ENCODE results near the gene TARDBP.
"Not testable (repeated sequence)": the region's sequence is repeated elsewhere in the genome, so short reads cannot be mapped to it uniquely, and the experiment has no call there.

Gene TARDBP

DNA sequence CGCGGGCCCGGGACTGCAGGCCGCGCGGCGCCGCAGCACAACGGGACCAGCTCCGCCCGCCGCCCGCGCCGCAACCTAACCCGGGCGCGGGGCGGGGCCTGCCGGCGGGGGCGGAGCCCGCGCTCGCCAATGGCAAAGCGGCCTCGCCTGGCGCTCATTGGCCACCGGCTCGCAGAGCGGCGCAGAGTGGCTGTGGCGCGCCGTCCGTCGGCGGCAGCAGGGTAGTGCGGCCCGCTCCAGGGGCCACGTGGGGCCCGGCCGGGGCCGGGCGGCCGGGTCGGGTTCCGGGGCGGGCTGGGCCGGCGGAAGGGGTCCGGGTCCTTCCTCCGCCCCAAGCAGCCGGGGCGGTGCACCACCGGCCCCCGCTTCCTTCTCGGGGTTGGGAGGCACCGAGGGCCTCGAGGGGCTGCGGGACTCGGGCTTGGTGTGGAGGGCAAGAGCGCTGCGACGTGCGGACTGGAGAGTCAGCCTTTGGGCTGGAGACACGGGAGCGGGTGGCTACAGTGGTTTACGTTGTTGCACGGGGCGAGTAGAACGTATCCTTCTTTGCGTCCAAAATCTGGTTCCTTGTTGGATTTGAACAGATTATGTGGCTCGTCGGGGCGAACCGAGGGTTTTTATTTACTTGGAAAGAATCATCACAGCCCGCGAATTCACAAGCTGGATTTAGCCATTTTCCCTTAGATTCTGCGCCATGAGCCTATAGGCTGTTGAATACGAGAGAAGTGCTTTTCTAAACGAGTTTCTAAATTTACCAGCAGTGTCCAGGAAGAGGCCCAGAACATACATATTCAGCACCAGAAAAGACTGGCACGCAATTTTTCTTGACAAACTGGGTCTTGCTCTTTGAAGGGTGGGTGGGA, 47.7 kb downstream of the TARDBP start, which contains the start of gene SRM:
Gene SRM (minus strand): TSS at position 51 of the 863 bp plus-strand sequence. CDS start 75 bp downstream, outside the sequence.
- DNase-seq (ENCODE audit: low read depth) = peak; percentile 90

- DNase-seq (ENCODE audit: low read depth) = no peak
These were observed 49.4 kb downstream of the TARDBP start for GRCh38 chr1:11061652-11062365.

DNA sequence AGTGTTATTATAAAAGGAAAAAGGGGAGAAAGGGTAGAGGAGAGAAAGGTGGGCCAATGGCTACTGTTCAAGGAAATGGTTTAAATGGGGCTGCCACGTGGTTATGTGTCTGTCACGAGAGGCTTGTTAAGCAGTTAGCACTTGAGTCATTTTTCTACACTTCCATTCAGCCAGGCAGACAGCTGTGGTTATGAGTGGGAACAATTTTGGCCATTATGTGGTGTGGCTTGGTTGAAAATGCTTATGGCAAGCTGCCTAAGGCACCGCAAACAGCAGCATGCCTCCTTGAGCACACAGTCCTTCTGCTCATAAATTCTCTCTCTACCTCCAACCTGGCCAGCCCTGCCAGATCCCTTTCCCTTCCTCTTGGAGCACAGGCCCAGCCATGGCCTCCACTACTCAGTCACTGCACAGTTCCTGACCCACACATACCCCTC, 50.5 kb downstream of the TARDBP start:
- DNase-seq (ENCODE audit: low read depth) = peak; percentile 28

DNA sequence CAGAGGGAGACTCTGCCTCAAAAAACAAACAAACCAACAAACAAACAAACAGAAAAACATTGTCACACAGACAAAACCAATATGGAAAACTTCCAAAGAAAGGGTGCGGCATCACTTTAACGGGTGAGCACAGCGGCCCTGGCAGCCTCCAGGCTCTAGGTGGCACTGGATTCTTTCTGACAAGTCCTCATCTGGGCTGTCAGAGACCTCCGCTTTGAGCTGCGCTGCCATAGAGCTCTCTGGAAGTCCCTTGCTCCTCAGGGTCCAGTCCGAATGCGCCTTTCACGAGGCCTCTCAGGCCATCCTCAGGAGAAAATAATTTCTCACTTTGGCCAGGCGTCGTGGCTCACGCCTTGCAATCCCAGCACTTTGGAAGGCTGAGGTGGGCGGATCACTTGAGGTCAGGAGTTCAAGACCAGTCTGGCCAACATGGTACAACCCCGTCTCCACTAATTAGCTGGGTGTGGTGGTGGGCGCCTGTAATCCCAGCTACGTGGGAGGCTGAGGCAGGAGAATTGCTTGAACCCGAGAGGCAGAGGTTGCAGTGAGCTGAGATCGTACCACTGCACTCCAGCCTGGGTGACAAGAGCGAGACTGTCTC, 51.6 kb downstream of the TARDBP start:
- DNase-seq (ENCODE audit: low read depth) = not testable (repeated sequence)

- no peak for DNase-seq (ENCODE audit: low read depth)
These were observed 52.5 kb downstream of the TARDBP start for GRCh38 chr1:11064942-11065341.

DNA sequence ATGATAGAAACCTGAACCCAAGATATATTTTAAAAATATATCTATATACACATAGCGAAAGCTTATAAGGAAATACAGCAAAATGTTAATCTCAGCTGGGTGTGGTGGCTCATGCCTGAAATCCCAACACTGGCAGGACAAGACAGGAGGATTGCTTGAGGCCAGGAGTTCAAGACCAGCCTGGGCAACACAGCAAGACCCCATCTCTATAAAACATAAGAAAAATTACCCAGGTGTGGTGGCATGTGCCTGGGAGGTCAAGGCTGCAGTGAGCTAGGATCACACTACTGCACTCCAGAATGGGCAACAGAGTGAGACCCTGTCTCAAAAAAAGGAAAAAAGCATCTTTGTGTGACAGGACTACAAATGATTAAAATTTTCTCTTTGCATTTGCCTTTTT, 53.3 kb downstream of the TARDBP start:
- no peak for DNase-seq (ENCODE audit: low read depth)

DNA sequence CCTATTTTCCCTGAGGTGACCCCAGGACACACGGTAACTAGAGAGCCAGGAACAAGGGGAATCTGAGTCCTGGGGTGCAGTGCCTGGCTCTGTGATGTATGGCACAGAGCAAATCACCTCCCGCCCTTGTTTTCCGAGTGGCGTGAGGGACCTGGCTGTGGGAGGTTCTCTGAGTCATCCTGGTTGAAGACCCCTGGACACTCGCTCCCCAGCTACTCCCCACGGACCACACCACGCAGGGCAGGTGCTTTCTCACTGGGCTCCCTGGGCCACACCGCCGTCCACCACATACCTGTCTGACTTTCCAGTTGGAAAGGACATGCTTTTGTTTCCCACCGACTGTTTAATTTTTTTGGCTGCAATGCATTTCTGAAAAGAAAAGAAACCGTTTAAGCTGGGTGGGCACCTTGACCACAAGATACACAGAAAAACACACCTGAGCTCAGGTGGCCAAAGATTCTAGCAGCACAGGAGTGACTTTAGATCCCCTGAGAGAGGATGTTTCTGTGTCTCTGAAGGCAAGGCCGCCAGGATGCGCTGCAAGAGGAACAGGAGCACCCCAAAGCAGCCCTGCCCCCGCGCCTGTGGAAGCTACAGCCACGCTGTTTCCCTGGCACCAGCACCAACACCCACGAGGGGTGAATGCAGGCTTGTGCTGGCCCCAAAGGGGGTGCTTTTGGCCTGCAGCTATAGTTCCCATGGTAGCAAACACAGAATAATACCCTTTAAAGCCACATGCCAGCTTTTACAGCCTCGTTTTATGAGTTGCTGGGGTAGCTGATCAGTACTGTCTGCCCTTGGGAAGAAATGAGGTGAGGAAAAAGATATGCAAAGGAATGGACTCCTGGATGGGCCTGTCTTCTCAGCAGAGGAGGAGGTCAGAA, 55.5 kb downstream of the TARDBP start:
- no peak for DNase-seq (ENCODE audit: low read depth)

DNA sequence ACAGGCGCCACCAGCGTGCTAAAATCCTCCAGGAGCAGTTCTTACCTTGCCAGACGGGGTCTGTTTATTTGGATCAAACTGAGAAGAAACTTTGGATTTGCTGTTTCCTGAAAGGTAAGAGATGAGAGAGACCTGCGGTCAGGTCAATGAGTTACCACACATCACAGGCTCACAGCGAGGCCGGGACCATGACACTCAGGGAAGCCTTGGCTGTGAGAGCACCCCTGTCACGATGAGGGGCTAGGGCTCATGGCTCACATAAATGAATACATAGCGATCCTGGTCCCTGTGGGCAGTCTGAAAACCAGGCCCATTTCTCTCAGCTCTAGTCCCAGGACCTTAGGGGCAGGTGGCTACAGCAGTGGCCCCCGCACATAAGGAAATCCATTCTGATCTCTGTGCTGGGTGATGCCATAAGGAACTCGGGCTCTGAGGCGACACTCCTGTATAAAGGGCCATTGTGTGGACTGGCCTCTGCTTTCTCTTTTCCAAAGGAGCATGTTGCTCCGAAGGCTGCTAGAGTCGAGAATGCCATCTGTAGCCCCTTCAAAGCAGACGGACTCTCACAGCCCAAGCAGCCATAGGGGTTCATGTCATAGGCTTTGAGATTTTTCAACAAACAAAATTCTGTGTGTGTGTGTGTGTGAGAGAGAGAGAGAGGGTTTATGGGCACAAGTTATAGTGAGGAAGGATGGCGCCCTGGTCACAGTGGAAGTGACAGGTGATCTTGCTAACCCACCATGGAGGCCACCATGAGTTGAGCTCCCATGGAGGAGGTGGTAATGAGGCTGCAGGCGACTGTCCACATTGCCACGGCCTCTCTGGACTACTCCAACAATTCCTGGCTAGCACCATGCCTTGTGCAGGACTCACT, 56.4 kb downstream of the TARDBP start:
- no peak for DNase-seq (ENCODE audit: low read depth)

GRCh38 chr1:11070876-11071275, 58.4 kb downstream of the TARDBP start:
- no peak for DNase-seq (ENCODE audit: low read depth)

DNA sequence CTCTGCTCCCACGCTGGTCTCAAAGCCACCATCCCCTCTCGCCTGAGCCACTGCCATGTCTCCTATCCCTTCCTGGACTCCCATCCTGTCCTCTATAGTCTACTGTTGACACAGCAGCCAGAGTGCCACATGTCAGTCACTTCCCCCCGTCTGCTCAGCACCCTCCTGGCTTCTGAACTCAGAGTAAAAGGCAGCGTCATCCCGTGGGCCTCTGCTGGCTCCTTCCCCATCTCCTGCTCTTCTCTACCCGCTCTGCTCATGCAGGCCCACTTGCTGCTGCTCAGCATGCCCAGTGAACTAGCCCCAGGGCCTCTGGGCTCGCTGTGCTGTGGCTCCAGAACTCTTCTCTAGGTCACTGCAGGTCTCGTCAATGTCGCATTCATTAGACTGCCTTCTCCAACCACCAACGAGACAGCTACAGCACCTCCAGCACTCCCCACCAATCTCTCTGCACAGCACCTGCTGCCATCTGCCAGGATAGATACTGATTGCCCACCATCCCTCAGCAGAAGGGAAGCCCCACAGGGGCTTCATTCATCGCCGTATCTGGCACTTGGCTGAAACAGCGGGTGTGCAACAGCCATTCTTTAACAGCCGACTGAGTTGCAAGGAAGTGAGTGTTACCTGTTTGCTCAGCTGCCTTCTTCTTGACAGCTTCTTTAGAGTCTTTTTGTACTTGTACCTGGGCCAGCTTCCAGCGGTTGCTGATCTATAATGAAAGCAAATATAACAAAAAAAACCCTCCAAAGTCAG, 59.2 kb downstream of the TARDBP start:
- no peak for DNase-seq (ENCODE audit: low read depth)

DNA sequence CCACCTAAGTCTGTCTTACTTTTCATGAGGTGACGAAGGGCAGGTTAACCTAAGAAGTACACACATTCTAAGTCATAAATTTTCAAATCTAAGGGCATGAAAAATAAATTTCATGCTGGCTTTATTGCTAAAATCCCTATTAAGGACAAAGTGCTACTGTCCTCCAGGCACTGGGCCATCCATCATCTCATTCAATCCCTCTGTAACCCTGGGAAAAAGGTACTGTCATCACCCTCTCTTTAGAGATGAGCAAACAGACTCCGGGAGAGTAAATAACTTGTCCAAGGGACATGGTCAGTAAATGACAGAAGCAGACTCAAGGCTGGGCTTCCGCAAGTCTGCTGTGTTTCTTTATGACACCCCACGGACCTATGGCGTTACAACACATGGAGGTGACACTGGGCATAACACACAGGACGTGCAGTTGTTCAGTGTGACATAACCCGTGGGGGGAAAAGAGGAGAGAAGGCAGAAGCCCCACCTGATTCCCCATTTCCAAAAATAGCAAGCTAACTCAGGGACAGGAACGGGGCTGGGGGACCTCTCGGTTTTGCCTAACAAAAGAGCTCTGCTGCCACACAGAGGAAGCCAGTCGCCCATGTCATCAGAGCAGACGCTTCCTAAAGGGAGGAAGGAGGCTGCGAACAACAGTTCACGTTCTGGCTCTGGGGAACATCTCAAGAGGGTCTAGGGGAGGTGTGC, 59.9 kb downstream of the TARDBP start:
- DNase-seq (ENCODE audit: low read depth) = no peak

- DNase-seq (ENCODE audit: low read depth) = not testable (repeated sequence)
These were observed 60.9 kb downstream of the TARDBP start for GRCh38 chr1:11073398-11073797.

Measured in activated T-cell treated with anti-CD3 and anti-CD28 coated beads for 24 hours (primary cell).